Parathyroid adenoma (tissue), 2 donors: ENCODE measurements around the gene FRMPD3.

Source experiments
- H2AFZ ChIP-seq: fragments of 300-600 bp; sonication (generic); one replicate; pipeline ENCODE4 v1.7.0; 2017; ENCODE audit warnings: antibody characterized with exemption, mild to moderate bottlenecking
- H3K27ac ChIP-seq: fragments of 300-600 bp; sonication (generic); one replicate; pipeline ENCODE4 v1.7.0; 2017
- H3K27me3 ChIP-seq: fragments of 300-600 bp; sonication (generic); one replicate; pipeline ENCODE4 v1.7.0; 2017; ENCODE audit warnings: low read length; ENCODE audit not compliant: control insufficient read depth, insufficient read depth
- H3K36me3 ChIP-seq: fragments of 300-600 bp; sonication (generic); one replicate; pipeline ENCODE4 v1.7.0; 2017; ENCODE audit warnings: low read length; ENCODE audit not compliant: control insufficient read depth, insufficient read depth
- H3K4me1 ChIP-seq: fragments of 300-600 bp; sonication (generic); one replicate; pipeline ENCODE4 v1.7.0; 2017; ENCODE audit warnings: control low read depth
- H3K4me2 ChIP-seq: fragments of 300-600 bp; sonication (generic); one replicate; pipeline ENCODE4 v1.7.0; 2017; ENCODE audit warnings: low read length
- H3K4me3 ChIP-seq: fragments of 300-600 bp; sonication (generic); one replicate; pipeline ENCODE4 v1.7.0; 2017; ENCODE audit warnings: low read depth, low read length
- H3K79me2 ChIP-seq: fragments of 300-600 bp; sonication (generic); one replicate; pipeline ENCODE4 v1.7.0; 2017; ENCODE audit warnings: control low read depth
- H3K9ac ChIP-seq: fragments of 300-600 bp; sonication (generic); one replicate; pipeline ENCODE4 v1.7.0; 2017; ENCODE audit warnings: mild to moderate bottlenecking
- H3K9me3 ChIP-seq: fragments of 300-600 bp; sonication (generic); one replicate; pipeline ENCODE4 v1.7.0; 2017; ENCODE audit warnings: low read length; ENCODE audit not compliant: control insufficient read depth
- CTCF ChIP-seq: fragments of 300-600 bp; sonication (generic); IDR thresholded peaks from one replicate; pipeline ENCODE4 v1.7.0; 2017; ENCODE audit warnings: antibody characterized with exemption, mild to moderate bottlenecking
- donor health status: primary hyperparathyroidism.

Gene FRMPD3

GRCh38 chrX:107484002-107484726 lies 34.7 kb downstream of the FRMPD3 start:
- no peak overlapping the region for H3K4me3 ChIP-seq
- no peak overlapping the region for H3K4me2 ChIP-seq
- H3K27me3 ChIP-seq = no peaks in the 10 kb centered on the region
- no peaks in the 10 kb centered on the region for H3K4me1 ChIP-seq
- H2AFZ ChIP-seq = no peak overlapping the region
- no peaks in the 10 kb centered on the region for H3K9me3 ChIP-seq
- no peaks in the 10 kb centered on the region for H3K36me3 ChIP-seq
- H3K79me2 ChIP-seq = no peaks in the 10 kb centered on the region
- no peak overlapping the region for H3K9ac ChIP-seq
- no peak overlapping the region for H3K27ac ChIP-seq
- no peak for TF ChIP-seq CTCF

GRCh38 chrX:107485013-107485412 lies 35.6 kb downstream of the FRMPD3 start:
- Histone ChIP-seq H3K4me1 (no peaks in the 10 kb centered on the region), H3K9me3 (no peaks in the 10 kb centered on the region), H3K27me3 (no peaks in the 10 kb centered on the region), H3K36me3 (no peaks in the 10 kb centered on the region), H3K9ac (no peak overlapping the region), H3K79me2 (no peaks in the 10 kb centered on the region), H3K4me2 (no peak overlapping the region), H3K4me3 (no peak overlapping the region), H3K27ac (no peak overlapping the region), H2AFZ (no peak overlapping the region)
- no peak for TF ChIP-seq CTCF

GRCh38 chrX:107493141-107493540 lies 43.7 kb downstream of the FRMPD3 start:
- TF ChIP-seq CTCF = no peak

GRCh38 chrX:107496786-107497185 lies 47.3 kb downstream of the FRMPD3 start:
- no peak overlapping the region for H3K27ac ChIP-seq
- no peaks in the 10 kb centered on the region for H3K4me1 ChIP-seq
- H2AFZ ChIP-seq = no peak overlapping the region
- no peak for TF ChIP-seq CTCF
- no peaks in the 10 kb centered on the region for H3K36me3 ChIP-seq
- H3K4me3 ChIP-seq = no peak overlapping the region
- no peak overlapping the region for H3K9ac ChIP-seq
- H3K9me3 ChIP-seq = no peaks in the 10 kb centered on the region
- no peaks in the 10 kb centered on the region for H3K27me3 ChIP-seq
- H3K4me2 ChIP-seq = no peak overlapping the region
- H3K79me2 ChIP-seq = no peaks in the 10 kb centered on the region

More at GRCh38 chrX:107493141-107493540, 43.7 kb downstream of the FRMPD3 start:
- Histone ChIP-seq H3K4me2 (no peak overlapping the region), H3K36me3 (no peaks in the 10 kb centered on the region), H3K4me1 (no peaks in the 10 kb centered on the region), H3K27me3 (no peaks in the 10 kb centered on the region), H2AFZ (no peak overlapping the region), H3K9ac (no peak overlapping the region), H3K27ac (no peak overlapping the region), H3K79me2 (no peaks in the 10 kb centered on the region), H3K9me3 (no peaks in the 10 kb centered on the region), H3K4me3 (no peak overlapping the region)
